Activated naive CD4-positive, alpha-beta T cell treated with anti-CD3 and anti-CD28 coated beads for 36 hours (primary cell): Measurements from ENCODE around the gene TESPA1. TPM values are rescaled to one million over a fixed set of nuclear protein-coding genes. Genes with fewer than 3 reads are reported as not detected.

Experiments used
- CTCF ChIA-PET: fragments of 350-600 bp; sonication (Branson Sonifier 250); formaldehyde crosslinking; loops from one replicate; lab custom pipeline; 2021; ENCODE audit warnings: antibody characterized with exemption; lab: Charles Lee
- DNase-seq: peaks from one replicate; pipeline ENCODE4 v3.0.0-alpha.2; 2020
- H3K27ac Mint-ChIP-seq: one replicate; pipeline ENCODE4 v1.8.0; 2021; ENCODE audit warnings: mild to moderate bottlenecking, mixed read lengths
- H3K27me3 Mint-ChIP-seq: one replicate; pipeline ENCODE4 v1.8.0; 2021; ENCODE audit warnings: low read depth, mixed read lengths
- H3K36me3 Mint-ChIP-seq: one replicate; pipeline ENCODE4 v1.8.0; 2021; ENCODE audit warnings: low read depth, mixed read lengths
- H3K4me1 Mint-ChIP-seq: one replicate; pipeline ENCODE4 v1.8.0; 2021; ENCODE audit warnings: low read depth, mixed read lengths
- H3K4me3 Mint-ChIP-seq: one replicate; pipeline ENCODE4 v1.8.0; 2021; ENCODE audit warnings: mild to moderate bottlenecking, moderate library complexity, mixed read lengths
- H3K9me3 Mint-ChIP-seq: one replicate; pipeline ENCODE4 v1.8.0; 2021; ENCODE audit warnings: mixed read lengths
- intact Hi-C: fragments of 100-400 bp; cut with micrococcal nuclease; formaldehyde crosslinking; loops from one replicate; pipeline ENCODE4 v1.15.1; 2023
- total RNA-seq, 2 experiments: library from RNA; stranded (reverse); gene quantifications; one replicate each; pipeline ENCODE4 v1.2.3, GENCODE V29; 2021

TESPA1 gene
- total RNA-seq, 2 experiments from 2014 or later, result 43.9 to 45.1 TPM

DNA sequence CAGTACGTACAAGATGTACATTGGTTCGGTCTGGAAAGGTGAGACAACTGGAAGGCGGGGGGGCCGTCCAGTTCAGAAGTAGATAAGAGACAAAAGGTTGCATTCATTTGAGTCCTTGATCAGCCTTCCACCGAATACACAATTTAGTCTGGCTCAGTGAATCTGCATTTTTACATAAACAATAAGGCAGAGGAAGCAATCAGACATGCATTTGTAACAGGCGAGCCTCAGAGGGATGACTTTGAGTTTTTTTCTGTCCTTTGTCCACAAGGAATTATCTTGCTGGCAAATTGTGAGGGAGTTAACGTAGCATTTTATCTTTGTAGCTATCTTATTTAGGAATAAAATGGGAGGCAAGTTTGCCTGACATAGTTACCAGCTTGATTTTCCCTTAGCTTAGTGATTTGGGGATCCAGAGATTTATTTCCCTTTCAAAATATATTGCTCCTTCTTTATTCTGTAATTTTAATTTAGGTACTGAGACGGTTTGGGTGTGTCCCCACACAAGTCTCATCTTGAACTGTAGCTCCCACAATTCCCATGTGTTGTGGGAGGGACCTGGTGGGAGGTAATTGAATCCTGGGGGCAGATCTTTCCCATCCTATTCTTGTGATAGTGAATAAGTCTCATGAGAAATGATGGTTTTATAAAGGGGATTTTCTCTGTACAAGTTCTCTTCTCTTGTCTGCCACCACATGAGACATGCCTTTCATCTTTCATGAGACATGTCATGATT, 59.4 kb downstream of the TESPA1 start:
- intact Hi-C loops, result no loop called here
- Mint-ChIP-seq H3K9me3 (peaks cover 5% of the 10 kb centered on the region), H3K4me3 (no peak overlapping the region), H3K36me3 (no peaks in the 10 kb centered on the region), H3K27ac (no peak overlapping the region), H3K4me1 (peaks cover 6% of the 10 kb centered on the region), H3K27me3 (no peaks in the 10 kb centered on the region)
- CTCF ChIA-PET, result interaction anchor here (0.8 to 1.0 kb wide), 2 partner anchors 59 to 175 kb away, joined by 3 read pairs; no protein-coding TSS in a partner anchor
- no peak for DNase-seq

DNA sequence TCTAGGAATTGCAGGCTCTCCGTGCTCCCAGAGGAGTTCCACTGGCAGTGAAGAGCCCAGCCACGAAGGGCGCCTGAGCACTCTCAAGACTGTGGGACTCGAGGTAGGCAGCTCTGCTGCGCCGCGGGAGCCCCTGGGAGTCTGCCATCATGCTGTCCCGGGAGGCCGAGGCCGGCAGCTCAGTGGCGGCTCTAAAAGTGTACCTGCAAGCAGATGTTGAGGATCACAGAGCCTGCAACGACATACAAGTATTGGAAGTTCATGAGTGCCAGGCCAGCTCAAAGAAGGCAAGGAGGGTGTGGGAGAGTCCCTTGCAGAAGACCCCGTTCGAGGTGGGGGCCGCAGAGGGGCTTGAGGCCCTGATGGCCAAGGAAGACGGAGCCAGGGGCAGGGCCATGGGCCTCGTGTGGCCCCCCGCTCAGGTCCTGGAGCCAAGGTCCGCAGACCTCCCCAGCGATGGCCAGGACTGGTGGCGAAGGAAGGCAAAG, 67.5 kb downstream of the TESPA1 start:
- Mint-ChIP-seq H3K27me3 (no peaks in the 10 kb centered on the region), H3K9me3 (peaks cover 6% of the 10 kb centered on the region), H3K27ac (no peak overlapping the region), H3K36me3 (no peaks in the 10 kb centered on the region), H3K4me3 (no peak overlapping the region), H3K4me1 (no peaks in the 10 kb centered on the region)
- DNase-seq, result no peak
- CTCF ChIA-PET, result no interaction called here
- intact Hi-C loops, result no loop called here

Other genes with a start within 250 kb of the TESPA1 start
- gene MUCL1, start 130.2 kb downstream of the TESPA1 start, total RNA-seq, result not detected
- not detected for gene NEUROD4, start 35.2 kb upstream of the TESPA1 start, total RNA-seq
- gene OR9K2, start 141.6 kb upstream of the TESPA1 start, total RNA-seq, result not detected
- gene OR10A7, start 236.3 kb upstream of the TESPA1 start, total RNA-seq, result not detected